Muscle layer of colon (tissue), 2 donors: ENCODE results near the gene STX1A.
"Not testable (repeated sequence)": the region's sequence is repeated elsewhere in the genome, so short reads cannot be mapped to it uniquely, and the experiment has no call there.

Experiments used
- H3K27ac ChIP-seq: one replicate; pipeline ENCODE4 v1.7.0; 2013; ENCODE audit warnings: low read depth, mild to moderate bottlenecking, low read length, moderate library complexity
- H3K27me3 ChIP-seq, 2 donors: one replicate each; pipeline ENCODE4 v1.7.0; 2013; ENCODE audit warnings: low read length in 2 of 2, mild to moderate bottlenecking in 2 of 2; ENCODE audit not compliant: insufficient read depth in 2 of 2, control insufficient read depth in 1 of 2
- H3K36me3 ChIP-seq: one replicate; pipeline ENCODE4 v1.7.0; 2013; ENCODE audit warnings: mild to moderate bottlenecking, low read length; ENCODE audit not compliant: insufficient read depth
- H3K4me1 ChIP-seq: one replicate; pipeline ENCODE4 v1.7.0; 2013; ENCODE audit warnings: mild to moderate bottlenecking, low read length; ENCODE audit not compliant: insufficient read depth
- H3K4me3 ChIP-seq, 2 donors: one replicate each; pipeline ENCODE4 v1.7.0; 2013; ENCODE audit warnings: low read length in 2 of 2, low read depth in 1 of 2, mild to moderate bottlenecking in 1 of 2, moderate library complexity in 1 of 2
- H3K9ac ChIP-seq: one replicate; pipeline ENCODE4 v1.7.0; 2013; ENCODE audit warnings: low read length
- H3K9me3 ChIP-seq: one replicate; pipeline ENCODE4 v1.7.0; 2013; ENCODE audit warnings: mild to moderate bottlenecking, low read length
- donor health status: abdominal sarcoma.
- donor health status: Adenocarcinoma of cecum.

The STX1A gene

GRCh38 chr7:73717991-73718405, 1.5 kb downstream of the STX1A start:
- H3K4me1 ChIP-seq = peaks cover 45% of the 10 kb centered on the region
- peak overlapping the region; percentile 70 to 99 for H3K4me3 ChIP-seq
- no peaks in the 10 kb centered on the region for H3K27me3 ChIP-seq
- H3K9ac ChIP-seq = peak overlapping the region; percentile 49
- no peaks in the 10 kb centered on the region for H3K9me3 ChIP-seq
- H3K27ac ChIP-seq = peak overlapping the region; percentile 61
- no peaks in the 10 kb centered on the region for H3K36me3 ChIP-seq

GRCh38 chr7:73717025-73717807, 2.3 kb downstream of the STX1A start:
- Histone ChIP-seq H3K9me3 (no peaks in the 10 kb centered on the region), H3K9ac (peak overlapping the region; percentile 45), H3K4me1 (peaks cover 45% of the 10 kb centered on the region), H3K4me3 (peak overlapping the region in 1 of 2 donors; percentile 70), H3K36me3 (no peaks in the 10 kb centered on the region), H3K27me3 (no peaks in the 10 kb centered on the region), H3K27ac (peak overlapping the region; percentile 61)

GRCh38 chr7:73716318-73716890, 3.1 kb downstream of the STX1A start:
- peak overlapping the region in 1 of 2 donors; percentile 44 for H3K4me3 ChIP-seq
- no peaks in the 10 kb centered on the region for H3K9me3 ChIP-seq
- peaks cover 40% of the 10 kb centered on the region for H3K4me1 ChIP-seq
- H3K27me3 ChIP-seq = no peaks in the 10 kb centered on the region
- peak overlapping the region; percentile 53 for H3K27ac ChIP-seq
- H3K9ac ChIP-seq = no peak overlapping the region
- H3K36me3 ChIP-seq = no peaks in the 10 kb centered on the region

GRCh38 chr7:73715648-73716317, 3.7 kb downstream of the STX1A start:
- Histone ChIP-seq H3K9me3 (no peaks in the 10 kb centered on the region), H3K36me3 (no peaks in the 10 kb centered on the region), H3K4me1 (peaks cover 39% of the 10 kb centered on the region), H3K4me3 (peak overlapping the region in 1 of 2 donors; percentile 5), H3K9ac (no peak overlapping the region), H3K27ac (peak overlapping the region; percentile 53), H3K27me3 (no peaks in the 10 kb centered on the region)

- not testable (repeated sequence) for H3K4me3 ChIP-seq, H3K9ac ChIP-seq, H3K36me3 ChIP-seq, H3K27me3 ChIP-seq, H3K27ac ChIP-seq, H3K9me3 ChIP-seq
- H3K4me1 ChIP-seq = peaks cover 30% of the 10 kb centered on the region
These were observed 6.2 kb downstream of the STX1A start for GRCh38 chr7:73713319-73713718.

GRCh38 chr7:73712773-73713172, 6.7 kb downstream of the STX1A start:
- Histone ChIP-seq H3K27ac (no peak overlapping the region), H3K9ac (no peak overlapping the region), H3K36me3 (no peaks in the 10 kb centered on the region), H3K27me3 (no peaks in the 10 kb centered on the region), H3K4me1 (peaks cover 25% of the 10 kb centered on the region), H3K4me3 (no peak overlapping the region), H3K9me3 (no peaks in the 10 kb centered on the region)

- H3K9ac ChIP-seq = no peak overlapping the region
These were observed 10.4 kb downstream of the STX1A start for GRCh38 chr7:73708961-73709549.

GRCh38 chr7:73707045-73707631, 12.3 kb downstream of the STX1A start:
- no peak overlapping the region for H3K4me3 ChIP-seq
- no peaks in the 10 kb centered on the region for H3K27me3 ChIP-seq
- H3K9ac ChIP-seq = no peak overlapping the region
- no peaks in the 10 kb centered on the region for H3K9me3 ChIP-seq
- H3K4me1 ChIP-seq = peaks cover 20% of the 10 kb centered on the region
- no peak overlapping the region for H3K27ac ChIP-seq
- peaks cover 4% of the 10 kb centered on the region for H3K36me3 ChIP-seq

More at GRCh38 chr7:73708961-73709549, 10.4 kb downstream of the STX1A start:
- Histone ChIP-seq H3K4me1 (peaks cover 15% of the 10 kb centered on the region), H3K9me3 (no peaks in the 10 kb centered on the region), H3K27ac (no peak overlapping the region), H3K36me3 (no peaks in the 10 kb centered on the region), H3K27me3 (no peaks in the 10 kb centered on the region), H3K4me3 (no peak overlapping the region)

GRCh38 chr7:73706126-73707044, 13.1 kb downstream of the STX1A start:
- no peak overlapping the region for H3K4me3 ChIP-seq
- H3K9ac ChIP-seq = no peak overlapping the region
- peaks cover 20% of the 10 kb centered on the region for H3K4me1 ChIP-seq
- no peaks in the 10 kb centered on the region for H3K27me3 ChIP-seq
- H3K27ac ChIP-seq = no peak overlapping the region
- H3K9me3 ChIP-seq = no peaks in the 10 kb centered on the region
- H3K36me3 ChIP-seq = peaks cover 4% of the 10 kb centered on the region

GRCh38 chr7:73705551-73705920, 13.9 kb downstream of the STX1A start:
- H3K4me3 ChIP-seq = no peak overlapping the region
- H3K4me1 ChIP-seq = peaks cover 20% of the 10 kb centered on the region
- H3K9me3 ChIP-seq = no peaks in the 10 kb centered on the region
- H3K36me3 ChIP-seq = peaks cover 10% of the 10 kb centered on the region
- no peaks in the 10 kb centered on the region for H3K27me3 ChIP-seq
- peak overlapping the region; percentile 13 for H3K9ac ChIP-seq
- peak overlapping the region; percentile 24 for H3K27ac ChIP-seq
